ENCODE results near the gene CD14. TPM values are rescaled to one million over a fixed set of nuclear protein-coding genes. Genes with fewer than 3 reads are reported as not detected.

The CD14 gene
- total RNA-seq, 1 experiment from 2014 or later: not detected

- POLR2A ChIA-PET (ENCODE audit: unreplicated experiment): interaction anchor here (0.6 kb wide), 1 partner anchor 1855 kb away, joined by 4 read pairs; no protein-coding TSS in a partner anchor
- CTCF ChIA-PET: no interaction called here
- no peak for TF ChIP-seq EZH2phosphoT487 (IDR thresholded peaks at IDR 0.05; ENCODE audit: borderline replicate concordance, low read length)
- no peak for TF ChIP-seq EZH2 (IDR thresholded peaks at IDR 0.05; ENCODE audit: low read length, unreplicated experiment)
- no peak for TF ChIP-seq CTCF (conservative IDR thresholded peaks at IDR 0.05; ENCODE audit: low read depth, low read length)
Observed at GRCh38 chr5:140674629-140675028, 41.7 kb upstream of the CD14 start.

GRCh38 chr5:140674211-140674610 is 41.2 kb upstream of the CD14 start:
- Histone ChIP-seq H3K4me3 (ENCODE audit: low read length) (no peak overlapping the region), H3F3A (ENCODE audit: low read length, unreplicated experiment) (no peaks in the 10 kb centered on the region), H3K4me1 (ENCODE audit: insufficient read depth, low read length) (no peaks in the 10 kb centered on the region), H4K20me1 (ENCODE audit: low read length) (no peaks in the 10 kb centered on the region), H3K79me2 (ENCODE audit: low read length) (no peaks in the 10 kb centered on the region), H3K27ac (ENCODE audit: low read length) (no peak overlapping the region), H3K9ac (ENCODE audit: low read length) (no peak overlapping the region), H3K9me3 (ENCODE audit: low read length) (no peaks in the 10 kb centered on the region), H3K4me2 (ENCODE audit: low read length) (no peak overlapping the region), H3K36me3 (ENCODE audit: low read depth, low read length) (peaks cover 8% of the 10 kb centered on the region), H3K27me3 (ENCODE audit: low read length) (no peaks in the 10 kb centered on the region), H3K9me2 (replicated peaks; ENCODE audit: low read length) (no peaks in the 10 kb centered on the region), H2AFZ (ENCODE audit: low read length) (no peak overlapping the region)
- TF ChIP-seq EZH2 (IDR thresholded peaks at IDR 0.05; ENCODE audit: low read length, unreplicated experiment) (no peak), CTCF (conservative IDR thresholded peaks at IDR 0.05; ENCODE audit: low read depth, low read length) (no peak), EZH2phosphoT487 (IDR thresholded peaks at IDR 0.05; ENCODE audit: borderline replicate concordance, low read length) (no peak)
- ChIA-PET CTCF (no interaction called here), POLR2A (ENCODE audit: unreplicated experiment) (no interaction called here)
- BruUV-seq (replicated peaks): TSS peak; percentile 54
- no peak for DNase-seq
- ATAC-seq: peak; percentile 32
- intact Hi-C loops (cut with micrococcal nuclease): no loop called here

More at GRCh38 chr5:140674629-140675028, 41.7 kb upstream of the CD14 start:
- Histone ChIP-seq H4K20me1 (ENCODE audit: low read length) (no peaks in the 10 kb centered on the region), H3K4me2 (ENCODE audit: low read length) (no peak overlapping the region), H2AFZ (ENCODE audit: low read length) (no peak overlapping the region), H3K9me3 (ENCODE audit: low read length) (no peaks in the 10 kb centered on the region), H3F3A (ENCODE audit: low read length, unreplicated experiment) (no peaks in the 10 kb centered on the region), H3K4me1 (ENCODE audit: insufficient read depth, low read length) (no peaks in the 10 kb centered on the region), H3K36me3 (ENCODE audit: low read depth, low read length) (peaks cover 4% of the 10 kb centered on the region; the same call in 1 of the 2 replicates), H3K9ac (ENCODE audit: low read length) (no peak overlapping the region), H3K27ac (ENCODE audit: low read length) (no peak overlapping the region), H3K9me2 (replicated peaks; ENCODE audit: low read length) (no peaks in the 10 kb centered on the region), H3K4me3 (ENCODE audit: low read length) (no peak overlapping the region), H3K27me3 (ENCODE audit: low read length) (no peaks in the 10 kb centered on the region), H3K79me2 (ENCODE audit: low read length) (no peaks in the 10 kb centered on the region)
- DNase-seq (no peak), ATAC-seq (no peak; the same call in 1 of the 2 replicates)
- intact Hi-C loops (cut with micrococcal nuclease): no loop called here
- no TSS peak for BruUV-seq (replicated peaks)

- H3K4me2 ChIP-seq (ENCODE audit: low read length): no peak within 1 kb of the TSS
- no peak within 1 kb of the TSS for H3K27ac ChIP-seq (ENCODE audit: low read length)
- H3K79me2 ChIP-seq (ENCODE audit: low read length): no peaks in the 10 kb centered on the region
- no peak for TF ChIP-seq EZH2 (IDR thresholded peaks at IDR 0.05; ENCODE audit: low read length, unreplicated experiment)
- no peak for TF ChIP-seq CTCF (conservative IDR thresholded peaks at IDR 0.05; ENCODE audit: low read depth, low read length)
- no peak for TF ChIP-seq EZH2phosphoT487 (IDR thresholded peaks at IDR 0.05; ENCODE audit: borderline replicate concordance, low read length)
- H3F3A ChIP-seq (ENCODE audit: low read length, unreplicated experiment): no peaks in the 10 kb centered on the region
- CTCF ChIA-PET: no interaction called here
- H3K36me3 ChIP-seq (ENCODE audit: low read depth, low read length): peaks cover 17% of the 10 kb centered on the region
- DNase-seq (no peak), ATAC-seq (no peak)
- H3K9me3 ChIP-seq (ENCODE audit: low read length): no peaks in the 10 kb centered on the region
- no peak within 1 kb of the TSS for H3K9ac ChIP-seq (ENCODE audit: low read length)
- no TSS peak for BruUV-seq (replicated peaks)
- H3K9me2 ChIP-seq (replicated peaks; ENCODE audit: low read length): no peaks in the 10 kb centered on the region
- H3K4me3 ChIP-seq (ENCODE audit: low read length): no peak within 1 kb of the TSS
- no peaks in the 10 kb centered on the region for H3K27me3 ChIP-seq (ENCODE audit: low read length)
- POLR2A ChIA-PET (ENCODE audit: unreplicated experiment): interaction anchor here (0.6 kb wide), 1 partner anchor 128 kb away, joined by 12 read pairs; no protein-coding TSS in a partner anchor
- intact Hi-C loops (cut with micrococcal nuclease): no loop called here
- H4K20me1 ChIP-seq (ENCODE audit: low read length): no peaks in the 10 kb centered on the region
- no peak within 1 kb of the TSS for H2AFZ ChIP-seq (ENCODE audit: low read length)
- no peaks in the 10 kb centered on the region for H3K4me1 ChIP-seq (ENCODE audit: insufficient read depth, low read length)
Observed at GRCh38 chr5:140673187-140673976, 40.4 kb upstream of the CD14 start, which contains the start of gene DND1. TSS of gene DND1 (minus strand) at chr5:140673576. CDS start at chr5:140673542, 34 bp downstream.
